Activated naive CD4-positive, alpha-beta T cell (primary cell): ENCODE measurements around the gene PPARG.
"Not testable (repeated sequence)": the region's sequence is repeated elsewhere in the genome, so short reads cannot be mapped to it uniquely, and the experiment has no call there.

Experiments used
- DNase-seq, 4 experiments: peaks; one replicate each; lab custom pipeline; 2025; lab: John Stamatoyannopoulos, UW

The PPARG gene

GRCh38 chr3:12279591-12280326 lies 9.1 kb upstream of the PPARG start:
- no peak for DNase-seq

- DNase-seq = no peak
These were observed 8.5 kb upstream of the PPARG start for GRCh38 chr3:12280357-12280806.

GRCh38 chr3:12284591-12284990 lies 4.3 kb upstream of the PPARG start:
- no peak for DNase-seq

- DNase-seq = no peak
These were observed 3.8 kb upstream of the PPARG start for GRCh38 chr3:12285003-12285555.

- not testable (repeated sequence) for DNase-seq
These were observed 3.1 kb upstream of the PPARG start for GRCh38 chr3:12285779-12286178.

GRCh38 chr3:12286504-12286903 lies 2.4 kb upstream of the PPARG start:
- DNase-seq = no peak

GRCh38 chr3:12286927-12287726 lies 1.7 kb upstream of the PPARG start:
- DNase-seq = no peak

- DNase-seq = no peak
These were observed 1.1 kb upstream of the PPARG start for GRCh38 chr3:12287727-12288181.

GRCh38 chr3:12289524-12289923 lies 654 bp downstream of the PPARG start:
- no peak for DNase-seq

GRCh38 chr3:12292770-12293169 lies 3.9 kb downstream of the PPARG start:
- DNase-seq = no peak

- no peak for DNase-seq
These were observed 6.2 kb downstream of the PPARG start for GRCh38 chr3:12294885-12295580.

- no peak for DNase-seq
These were observed 7.6 kb downstream of the PPARG start for GRCh38 chr3:12296511-12296910.

- DNase-seq = no peak
These were observed 10.2 kb downstream of the PPARG start for GRCh38 chr3:12299026-12299425.

- DNase-seq = no peak
These were observed 11.3 kb downstream of the PPARG start for GRCh38 chr3:12300137-12300536.

GRCh38 chr3:12301031-12301430 lies 12.2 kb downstream of the PPARG start:
- no peak for DNase-seq

- no peak for DNase-seq
These were observed 12.6 kb downstream of the PPARG start for GRCh38 chr3:12301513-12301912.

- DNase-seq = no peak
These were observed 13.7 kb downstream of the PPARG start for GRCh38 chr3:12302564-12302963.

- DNase-seq = no peak
These were observed 14.7 kb downstream of the PPARG start for GRCh38 chr3:12303534-12303933.

GRCh38 chr3:12303993-12304392 lies 15.1 kb downstream of the PPARG start:
- DNase-seq = no peak

GRCh38 chr3:12307136-12307535 lies 18.3 kb downstream of the PPARG start:
- no peak for DNase-seq

GRCh38 chr3:12308517-12308916 lies 19.6 kb downstream of the PPARG start:
- no peak for DNase-seq

GRCh38 chr3:12309716-12310115 lies 20.8 kb downstream of the PPARG start:
- DNase-seq = no peak
